Loucy (cell line): ENCODE data around the gene GREB1.

ENCODE experiments used
- H2AFZ ChIP-seq: fragments of 200-600 bp; sonication (generic); 2 replicates; pipeline ENCODE4 v1.6.0; 2016; ENCODE audit warnings: antibody characterized with exemption, mild to moderate bottlenecking, low read length, moderate library complexity
- H3F3A ChIP-seq: fragments of 200-600 bp; 2 replicates; pipeline ENCODE4 v1.6.0; 2016; ENCODE audit warnings: antibody characterized with exemption, low read depth, mild to moderate bottlenecking
- H3K27me3 ChIP-seq: fragments of 200-600 bp; sonication (generic); 2 replicates; pipeline ENCODE4 v1.6.1; 2014; ENCODE audit warnings: low read length, mild to moderate bottlenecking; ENCODE audit not compliant: insufficient read depth, poor library complexity, severe bottlenecking
- H3K36me3 ChIP-seq: fragments of 200-600 bp; sonication (generic); 2 replicates; pipeline ENCODE4 v1.6.1; 2016; ENCODE audit warnings: low read length; ENCODE audit not compliant: insufficient read depth
- H3K4me1 ChIP-seq: fragments of 200-600 bp; sonication (generic); 2 replicates; pipeline ENCODE4 v1.5.1; 2014; ENCODE audit warnings: low read length, mild to moderate bottlenecking; ENCODE audit not compliant: insufficient read depth, poor library complexity, severe bottlenecking
- H3K4me2 ChIP-seq: fragments of 200-600 bp; sonication (generic); 2 replicates; pipeline ENCODE4 v1.6.0; 2014; ENCODE audit warnings: antibody characterized with exemption, low read length, low read depth, mild to moderate bottlenecking; ENCODE audit not compliant: poor library complexity, severe bottlenecking
- H3K4me3 ChIP-seq: fragments of 200-600 bp; sonication (generic); 2 replicates; pipeline ENCODE4 v1.5.1; 2014; ENCODE audit warnings: low read length, mild to moderate bottlenecking, mixed read lengths; ENCODE audit not compliant: poor library complexity, severe bottlenecking
- H3K79me2 ChIP-seq: fragments of 200-600 bp; sonication (generic); 2 replicates; pipeline ENCODE4 v1.6.1; 2014; ENCODE audit warnings: low read length; ENCODE audit not compliant: insufficient read depth
- H3K9ac ChIP-seq: fragments of 200-600 bp; sonication (generic); 2 replicates; pipeline ENCODE4 v1.6.0; 2014; ENCODE audit warnings: mild to moderate bottlenecking, low read depth, low read length, moderate library complexity; ENCODE audit not compliant: poor library complexity, severe bottlenecking
- H3K9me2 ChIP-seq: fragments of 200-600 bp; sonication (generic); replicated peaks from 2 replicates; pipeline ENCODE4 v1.6.1; 2016; ENCODE audit warnings: low read depth, low read length, mixed read lengths
- H3K9me3 ChIP-seq: fragments of 200-600 bp; sonication (generic); 2 replicates; pipeline ENCODE4 v1.6.1; 2014; ENCODE audit warnings: mild to moderate bottlenecking, antibody characterized with exemption, low read length, low read depth; ENCODE audit not compliant: insufficient read depth
- H4K20me1 ChIP-seq: fragments of 200-600 bp; sonication (generic); 2 replicates; pipeline ENCODE4 v1.6.0; 2014; ENCODE audit warnings: antibody characterized with exemption, low read length, mild to moderate bottlenecking; ENCODE audit not compliant: insufficient read depth, poor library complexity, severe bottlenecking
- CTCF ChIP-seq: fragments of 200-600 bp; sonication (generic); conservative IDR thresholded peaks from 2 replicates; pipeline ENCODE4 v1.5.1; 2014; ENCODE audit warnings: mild to moderate bottlenecking, antibody characterized with exemption, low read length
- EZH2phosphoT487 ChIP-seq: fragments of 200-600 bp; IDR thresholded peaks from 2 replicates; pipeline ENCODE4 v1.6.1; 2018; ENCODE audit warnings: antibody characterized with exemption, mild to moderate bottlenecking, moderate library complexity, borderline replicate concordance

Gene GREB1

GRCh38 chr2:11597538-11598225 lies 63.8 kb downstream of the GREB1 start:
- H3F3A ChIP-seq: no peaks in the 10 kb centered on the region
- H3K27me3 ChIP-seq: no peaks in the 10 kb centered on the region
- H3K9ac ChIP-seq: no peak overlapping the region
- H3K79me2 ChIP-seq: no peaks in the 10 kb centered on the region
- H2AFZ ChIP-seq: no peak overlapping the region
- H4K20me1 ChIP-seq: no peaks in the 10 kb centered on the region
- H3K4me3 ChIP-seq: no peak overlapping the region
- H3K4me1 ChIP-seq: no peaks in the 10 kb centered on the region
- H3K4me2 ChIP-seq: no peak overlapping the region
- TF ChIP-seq EZH2phosphoT487 (no peak), CTCF (no peak)
- no peaks in the 10 kb centered on the region for H3K36me3 ChIP-seq
- H3K9me3 ChIP-seq: no peaks in the 10 kb centered on the region
- H3K9me2 ChIP-seq: no peaks in the 10 kb centered on the region

GRCh38 chr2:11598228-11598731 lies 64.4 kb downstream of the GREB1 start:
- no peaks in the 10 kb centered on the region for H3K4me1 ChIP-seq
- no peaks in the 10 kb centered on the region for H3K9me3 ChIP-seq
- TF ChIP-seq CTCF: no peak
- no peak for TF ChIP-seq EZH2phosphoT487
- no peak overlapping the region for H3K9ac ChIP-seq
- H4K20me1 ChIP-seq: no peaks in the 10 kb centered on the region
- no peak overlapping the region for H3K4me3 ChIP-seq
- no peaks in the 10 kb centered on the region for H3K9me2 ChIP-seq
- no peak overlapping the region for H3K4me2 ChIP-seq
- H3F3A ChIP-seq: no peaks in the 10 kb centered on the region
- H3K27me3 ChIP-seq: no peaks in the 10 kb centered on the region
- no peaks in the 10 kb centered on the region for H3K36me3 ChIP-seq
- no peak overlapping the region for H2AFZ ChIP-seq
- no peaks in the 10 kb centered on the region for H3K79me2 ChIP-seq

- no peaks in the 10 kb centered on the region for H3K9me2 ChIP-seq
- H3K4me2 ChIP-seq: no peak overlapping the region
- no peaks in the 10 kb centered on the region for H4K20me1 ChIP-seq
- TF ChIP-seq CTCF (no peak), EZH2phosphoT487 (no peak)
- no peaks in the 10 kb centered on the region for H3K79me2 ChIP-seq
- no peak overlapping the region for H2AFZ ChIP-seq
- H3K4me1 ChIP-seq: no peaks in the 10 kb centered on the region
- H3K4me3 ChIP-seq: no peak overlapping the region
- H3K27me3 ChIP-seq: no peaks in the 10 kb centered on the region
- no peaks in the 10 kb centered on the region for H3F3A ChIP-seq
- H3K36me3 ChIP-seq: no peaks in the 10 kb centered on the region
- H3K9ac ChIP-seq: no peak overlapping the region
- H3K9me3 ChIP-seq: no peaks in the 10 kb centered on the region
Measured at GRCh38 chr2:11602563-11603204, 68.8 kb downstream of the GREB1 start.
